DOHH2 (cell line): ENCODE data around the gene SPSB1.

Source experiments
- EZH2phosphoT487 ChIP-seq: fragments of 200-600 bp; sonication (generic); IDR thresholded peaks from 2 replicates; pipeline ENCODE4 v1.6.1; 2017; ENCODE audit warnings: borderline replicate concordance, mild to moderate bottlenecking, antibody characterized with exemption, low read length, moderate library complexity, mixed read lengths
- TF ChIP-seq, protein P1 (sequence below): fragments of 200-600 bp; sonication (generic); IDR thresholded peaks from one replicate; pipeline ENCODE4 v1.5.1; 2014; ENCODE audit warnings: antibody characterized with exemption, mild to moderate bottlenecking, low read depth, low read length; ENCODE audit not compliant: poor library complexity, severe bottlenecking

- TF ChIP-seq, protein P1, sequence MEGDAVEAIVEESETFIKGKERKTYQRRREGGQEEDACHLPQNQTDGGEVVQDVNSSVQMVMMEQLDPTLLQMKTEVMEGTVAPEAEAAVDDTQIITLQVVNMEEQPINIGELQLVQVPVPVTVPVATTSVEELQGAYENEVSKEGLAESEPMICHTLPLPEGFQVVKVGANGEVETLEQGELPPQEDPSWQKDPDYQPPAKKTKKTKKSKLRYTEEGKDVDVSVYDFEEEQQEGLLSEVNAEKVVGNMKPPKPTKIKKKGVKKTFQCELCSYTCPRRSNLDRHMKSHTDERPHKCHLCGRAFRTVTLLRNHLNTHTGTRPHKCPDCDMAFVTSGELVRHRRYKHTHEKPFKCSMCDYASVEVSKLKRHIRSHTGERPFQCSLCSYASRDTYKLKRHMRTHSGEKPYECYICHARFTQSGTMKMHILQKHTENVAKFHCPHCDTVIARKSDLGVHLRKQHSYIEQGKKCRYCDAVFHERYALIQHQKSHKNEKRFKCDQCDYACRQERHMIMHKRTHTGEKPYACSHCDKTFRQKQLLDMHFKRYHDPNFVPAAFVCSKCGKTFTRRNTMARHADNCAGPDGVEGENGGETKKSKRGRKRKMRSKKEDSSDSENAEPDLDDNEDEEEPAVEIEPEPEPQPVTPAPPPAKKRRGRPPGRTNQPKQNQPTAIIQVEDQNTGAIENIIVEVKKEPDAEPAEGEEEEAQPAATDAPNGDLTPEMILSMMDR = no peak
- TF ChIP-seq EZH2phosphoT487 = no peak
Measured at GRCh38 chr1:9417695-9418094, 125.0 kb downstream of the SPSB1 start.
